GM23248 (cell line): ENCODE results near the gene RANGRF.

ENCODE experiments used
- EZH2 ChIP-seq: fragments of 200-600 bp; sonication (generic); IDR thresholded peaks from 2 replicates; pipeline ENCODE4 v1.6.1; 2018; ENCODE audit warnings: antibody characterized with exemption, mild to moderate bottlenecking; ENCODE audit not compliant: insufficient read depth, poor library complexity, severe bottlenecking
- EZH2phosphoT487 ChIP-seq: fragments of 200-600 bp; sonication (generic); IDR thresholded peaks from 2 replicates; pipeline ENCODE4 v1.6.1; 2018; ENCODE audit warnings: antibody characterized with exemption, moderate library complexity, mild to moderate bottlenecking, low read depth; ENCODE audit not compliant: insufficient read depth

DNA sequence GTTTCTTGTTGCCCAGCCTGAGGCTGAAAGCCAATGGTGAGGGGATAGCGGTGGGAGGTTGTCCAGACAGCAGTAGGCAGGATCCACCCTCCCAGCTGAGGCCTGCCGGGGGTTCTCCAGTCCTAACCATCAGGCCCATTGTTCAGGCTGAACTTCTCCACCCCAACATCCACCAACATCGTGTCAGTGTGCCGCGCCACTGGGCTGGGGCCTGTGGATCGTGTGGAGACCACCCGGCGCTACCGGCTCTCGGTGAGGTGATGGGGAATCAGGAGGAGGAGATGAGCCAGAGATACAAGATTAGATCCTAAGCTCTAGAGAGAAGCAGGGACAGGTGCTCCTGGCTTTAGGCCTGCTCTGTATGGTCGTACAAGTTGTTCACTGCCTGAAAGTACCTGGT lies 33.6 kb upstream of the RANGRF start:
- TF ChIP-seq EZH2phosphoT487 (no peak), EZH2 (no peak)
